WERI-Rb-1 (cell line): ENCODE results near the gene SRMS.
A peak's percentile ranks its signal among the peaks of the same experiment; 100 is the strongest.
"Not testable (repeated sequence)": the region's sequence is repeated elsewhere in the genome, so short reads cannot be mapped to it uniquely, and the experiment has no call there.

Experiments
- DNase-seq: peaks from one replicate; pipeline ENCODE4 v3.0.0-alpha.2; 2020
- H3K27ac ChIP-seq: fragments of 250-450 bp; sonication (Bioruptor Pico); 2 replicates; pipeline ENCODE4 v1.5.1; 2020; ENCODE audit warnings: mild to moderate bottlenecking, moderate library complexity
- H3K27me3 ChIP-seq: fragments of 250-450 bp; sonication (Bioruptor Pico); 2 replicates; pipeline ENCODE4 v1.5.1; 2021; ENCODE audit warnings: mild to moderate bottlenecking, low read depth, moderate library complexity; ENCODE audit not compliant: insufficient read depth, severe bottlenecking
- H3K36me3 ChIP-seq: fragments of 250-450 bp; sonication (Bioruptor Pico); 2 replicates; pipeline ENCODE4 v1.5.1; 2020; ENCODE audit warnings: mild to moderate bottlenecking, moderate library complexity
- H3K4me3 ChIP-seq: 2 replicates; pipeline ENCODE4 v1.5.1; 2011; ENCODE audit warnings: low read depth, mild to moderate bottlenecking, control low read depth, low read length
- H3K9me3 ChIP-seq: fragments of 250-450 bp; sonication (Bioruptor Pico); 2 replicates; pipeline ENCODE4 v1.5.1; 2021; ENCODE audit warnings: mild to moderate bottlenecking, moderate library complexity; ENCODE audit not compliant: severe bottlenecking
- TF ChIP-seq, protein P1 (sequence below): IDR thresholded peaks from 2 replicates; pipeline ENCODE4 v1.5.1; 2011; ENCODE audit warnings: low read depth, mild to moderate bottlenecking, control low read depth, inconsistent platforms, low read length

The SRMS gene

DNA sequence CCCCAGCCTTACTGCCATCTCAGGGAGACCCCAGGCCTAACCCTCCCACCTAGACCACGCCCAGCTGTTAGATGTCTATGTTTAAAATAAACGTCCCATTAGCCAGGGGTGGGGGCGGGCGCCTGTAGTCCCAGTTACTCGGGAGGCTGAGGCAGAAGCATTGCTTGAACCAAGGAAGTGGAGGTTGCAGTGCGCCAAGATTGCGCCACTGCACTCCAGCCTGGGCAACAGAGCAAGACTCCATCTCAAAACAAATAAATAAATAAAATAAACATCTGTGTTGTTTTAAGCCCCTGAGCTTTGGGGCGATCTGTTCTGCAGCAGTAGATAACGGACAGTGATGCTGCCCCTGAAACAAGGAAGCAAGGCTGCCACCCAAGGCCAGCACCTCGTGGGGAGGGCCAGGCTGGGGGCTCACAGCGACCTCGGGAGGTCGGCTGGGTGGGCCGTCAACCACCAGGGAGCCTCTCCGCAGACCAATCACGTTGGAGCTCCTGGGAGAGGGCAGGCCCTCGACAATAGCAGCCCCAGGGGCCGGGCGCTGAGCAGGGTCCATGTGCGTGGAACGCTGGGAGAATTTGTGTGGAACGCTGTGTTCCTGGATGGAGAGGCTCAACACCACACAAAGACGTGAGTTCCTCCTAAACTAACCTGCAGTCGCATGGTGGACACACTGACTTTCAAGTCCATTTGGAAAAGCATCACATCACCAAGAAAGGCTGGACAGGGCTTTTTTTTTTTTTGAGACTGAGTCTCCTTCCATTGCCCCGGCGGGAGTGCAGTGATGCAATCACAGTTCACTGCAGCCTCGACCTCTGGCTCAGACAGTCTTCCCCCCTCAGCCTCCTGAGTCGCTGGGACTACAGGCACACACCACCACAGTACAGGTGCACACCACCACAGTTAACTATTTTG is 27.5 kb upstream of the SRMS start:
- H3K27ac ChIP-seq: no peak overlapping the region; the same call in 1 of the 2 replicates
- no peaks in the 10 kb centered on the region for H3K9me3 ChIP-seq
- no peaks in the 10 kb centered on the region; the same call in 1 of the 2 replicates for H3K36me3 ChIP-seq
- TF ChIP-seq, protein P1, sequence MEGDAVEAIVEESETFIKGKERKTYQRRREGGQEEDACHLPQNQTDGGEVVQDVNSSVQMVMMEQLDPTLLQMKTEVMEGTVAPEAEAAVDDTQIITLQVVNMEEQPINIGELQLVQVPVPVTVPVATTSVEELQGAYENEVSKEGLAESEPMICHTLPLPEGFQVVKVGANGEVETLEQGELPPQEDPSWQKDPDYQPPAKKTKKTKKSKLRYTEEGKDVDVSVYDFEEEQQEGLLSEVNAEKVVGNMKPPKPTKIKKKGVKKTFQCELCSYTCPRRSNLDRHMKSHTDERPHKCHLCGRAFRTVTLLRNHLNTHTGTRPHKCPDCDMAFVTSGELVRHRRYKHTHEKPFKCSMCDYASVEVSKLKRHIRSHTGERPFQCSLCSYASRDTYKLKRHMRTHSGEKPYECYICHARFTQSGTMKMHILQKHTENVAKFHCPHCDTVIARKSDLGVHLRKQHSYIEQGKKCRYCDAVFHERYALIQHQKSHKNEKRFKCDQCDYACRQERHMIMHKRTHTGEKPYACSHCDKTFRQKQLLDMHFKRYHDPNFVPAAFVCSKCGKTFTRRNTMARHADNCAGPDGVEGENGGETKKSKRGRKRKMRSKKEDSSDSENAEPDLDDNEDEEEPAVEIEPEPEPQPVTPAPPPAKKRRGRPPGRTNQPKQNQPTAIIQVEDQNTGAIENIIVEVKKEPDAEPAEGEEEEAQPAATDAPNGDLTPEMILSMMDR: no peak
- no peak for DNase-seq
- no peak overlapping the region for H3K4me3 ChIP-seq
- no peaks in the 10 kb centered on the region for H3K27me3 ChIP-seq

GRCh38 chr20:63574156-63574828 is 26.7 kb upstream of the SRMS start, which contains the start of gene HELZ2:
TSS of gene HELZ2 (minus strand) at chr20:63574239. CDS start at chr20:63572385, 1,854 bp downstream.
- TF ChIP-seq, protein P1: no peak

DNA sequence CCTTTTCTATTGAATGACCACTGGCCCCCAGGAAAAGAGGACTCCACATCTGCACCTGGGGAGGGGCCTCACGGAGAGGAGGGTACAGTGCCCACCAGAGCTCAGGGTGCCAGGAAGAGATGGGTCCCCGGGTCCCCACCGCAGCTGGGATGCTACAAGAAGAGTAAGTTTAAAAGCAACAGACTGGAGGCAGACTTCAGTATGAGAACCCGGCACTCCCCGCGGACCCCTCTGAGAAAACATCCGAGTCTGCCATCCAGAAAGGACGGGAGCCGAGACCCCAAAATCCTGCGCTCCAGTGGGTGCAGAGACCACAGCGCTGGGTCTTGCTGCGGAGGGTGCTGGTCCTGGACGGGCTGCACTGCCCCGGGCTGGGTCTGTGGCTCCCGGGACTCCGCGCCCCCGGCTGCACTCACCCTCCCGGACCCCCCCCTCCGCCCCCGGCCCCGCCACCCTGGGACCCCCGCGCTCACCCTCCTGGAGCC is 26.1 kb upstream of the SRMS start:
- no peak for DNase-seq
- TF ChIP-seq, protein P1: no peak
- Histone ChIP-seq H3K9me3 (no peaks in the 10 kb centered on the region), H3K4me3 (peak overlapping the region; percentile 49), H3K36me3 (no peaks in the 10 kb centered on the region; the same call in 1 of the 2 replicates), H3K27ac (no peak overlapping the region), H3K27me3 (no peaks in the 10 kb centered on the region)

More at GRCh38 chr20:63574156-63574828, 26.7 kb upstream of the SRMS start, which contains the start of gene HELZ2:
- no peaks in the 10 kb centered on the region; the same call in 1 of the 2 replicates for H3K36me3 ChIP-seq
- no peaks in the 10 kb centered on the region for H3K27me3 ChIP-seq
- H3K4me3 ChIP-seq: peak within 1 kb of the TSS; percentile 49
- peak within 1 kb of the TSS; percentile 59 for H3K27ac ChIP-seq
- H3K9me3 ChIP-seq: no peaks in the 10 kb centered on the region
- peak; percentile 67 for DNase-seq

DNA sequence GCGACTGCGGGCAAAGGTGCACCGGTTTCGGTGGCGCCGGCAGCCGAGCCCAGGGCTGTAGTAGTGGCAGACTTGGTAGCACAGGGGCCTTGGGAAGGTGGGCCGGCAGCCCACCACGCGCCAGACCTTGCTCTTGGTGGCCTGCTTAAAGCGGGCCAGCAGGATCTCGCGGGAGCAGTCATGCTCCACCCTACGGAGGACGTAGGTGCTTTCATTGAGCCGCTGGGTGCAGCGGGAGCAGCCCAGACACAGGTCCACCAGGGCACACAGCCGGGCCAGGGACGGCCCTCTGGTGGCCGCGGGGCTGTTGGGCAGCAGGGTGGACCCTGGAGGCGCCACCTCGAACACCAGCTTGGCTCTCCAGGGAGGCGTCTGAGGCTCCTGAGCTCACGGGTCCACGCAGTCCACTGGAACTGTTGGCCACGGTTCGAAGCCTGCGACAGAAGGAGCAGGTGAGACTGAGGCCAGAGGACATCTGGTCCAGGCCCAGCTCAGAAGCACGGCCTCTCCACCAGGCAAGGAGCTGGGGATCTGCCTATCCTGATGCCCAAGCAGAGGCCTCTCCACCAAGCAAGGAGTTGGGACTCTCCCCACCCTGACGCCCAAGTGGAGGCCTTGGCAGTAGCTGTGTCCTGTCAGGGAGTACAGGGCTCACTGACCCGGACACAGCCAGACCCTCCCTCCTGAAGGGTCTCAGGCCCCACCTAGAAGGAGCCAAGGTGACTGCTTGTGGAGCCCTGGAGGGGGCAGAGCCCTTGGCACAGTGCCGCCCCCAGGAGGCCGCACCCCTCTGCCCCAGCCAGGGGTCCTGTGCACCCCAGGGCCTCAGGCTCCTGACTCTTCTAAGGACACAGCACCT is 25.5 kb upstream of the SRMS start:
- no peaks in the 10 kb centered on the region for H3K27me3 ChIP-seq
- no peak overlapping the region for H3K27ac ChIP-seq
- H3K36me3 ChIP-seq: no peaks in the 10 kb centered on the region; the same call in 1 of the 2 replicates
- H3K4me3 ChIP-seq: peak overlapping the region; percentile 49
- no peak for DNase-seq
- H3K9me3 ChIP-seq: no peaks in the 10 kb centered on the region
- TF ChIP-seq, protein P1: peak; percentile 41; the same call in 1 of the 2 replicates

DNA sequence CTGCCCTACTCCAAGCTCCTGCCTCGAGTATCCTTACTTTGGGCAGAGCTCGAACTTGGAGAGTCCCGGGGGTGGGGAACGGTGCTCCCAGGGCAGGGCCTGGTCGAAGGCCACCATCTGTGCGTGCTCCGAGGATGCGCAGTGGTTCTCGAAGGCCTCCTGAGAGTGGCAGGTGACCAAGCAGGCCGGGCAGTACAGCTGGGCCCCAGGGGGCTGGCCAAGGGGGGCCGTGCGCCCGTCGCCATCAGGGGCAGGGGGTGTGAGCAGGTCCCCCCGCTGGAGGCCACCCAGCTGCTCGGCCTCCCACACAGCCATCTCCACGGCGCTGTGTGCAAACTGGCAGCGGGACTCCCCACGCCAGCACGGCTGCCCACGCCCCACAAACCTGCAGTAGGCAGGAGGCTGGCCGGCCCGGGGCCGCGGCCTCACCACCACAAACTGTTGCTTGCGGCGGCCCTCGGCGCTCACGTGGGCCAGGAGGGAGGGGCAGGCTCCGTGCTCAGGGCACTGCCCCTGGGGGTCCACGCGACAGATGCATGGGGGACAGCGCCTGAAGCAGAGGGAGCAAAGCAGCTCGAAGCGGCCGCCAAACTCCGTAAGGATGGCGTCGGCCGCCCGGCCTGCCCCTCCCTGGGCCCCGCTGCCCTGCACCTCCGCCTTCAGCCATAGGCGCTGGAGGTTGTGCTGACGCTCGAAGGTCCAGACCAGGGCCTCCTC is 24.7 kb upstream of the SRMS start:
- no peaks in the 10 kb centered on the region for H3K9me3 ChIP-seq
- TF ChIP-seq, protein P1: no peak
- no peak for DNase-seq
- no peak overlapping the region for H3K4me3 ChIP-seq
- no peaks in the 10 kb centered on the region; the same call in 1 of the 2 replicates for H3K36me3 ChIP-seq
- no peak overlapping the region for H3K27ac ChIP-seq
- H3K27me3 ChIP-seq: no peaks in the 10 kb centered on the region

GRCh38 chr20:63571087-63571478 is 23.5 kb upstream of the SRMS start:
- not testable (repeated sequence) for H3K27ac ChIP-seq, H3K36me3 ChIP-seq, H3K4me3 ChIP-seq, H3K27me3 ChIP-seq, H3K9me3 ChIP-seq, DNase-seq
